ENCODE measurements around the gene WDR12. TPM values are rescaled to one million over a fixed set of nuclear protein-coding genes. Genes with fewer than 3 reads are reported as not detected.

The WDR12 gene
- total and polyA plus RNA-seq, 2 of the 13 experiments (the other 11 are each of a cell fraction or from before 2014, with no cell fraction given): 94.4 to 216 TPM

- TF ChIP-seq E2F5 (CRISPR knock-in tag; conservative IDR thresholded peaks at IDR 0.05): peak; percentile 94
- TF ChIP-seq ZNF142 (CRISPR knock-in tag; IDR thresholded peaks at IDR 0.05): peak; percentile 66; the same call in 1 of the 2 replicates
- TF ChIP-seq ZNF180 (CRISPR knock-in tag; IDR thresholded peaks at IDR 0.05; ENCODE audit: borderline replicate concordance, low read depth): no peak
- TF ChIP-seq PRPF4 (IDR thresholded peaks at IDR 0.05; ENCODE audit: low read depth, low read length, poor library complexity, severe bottlenecking): no peak
- peak; percentile 66; the same call in 1 of the 2 replicates for TF ChIP-seq BATF2 (CRISPR knock-in tag; IDR thresholded peaks at IDR 0.05)
- TF ChIP-seq NR2F1 (CRISPR knock-in tag; IDR thresholded peaks at IDR 0.05): no peak
- no peak for TF ChIP-seq PHF5A (CRISPR knock-in tag; IDR thresholded peaks at IDR 0.05; ENCODE audit: low read depth, unreplicated experiment)
- TF ChIP-seq HINFP (CRISPR knock-in tag; IDR thresholded peaks at IDR 0.05; ENCODE audit: low read depth): 0 out of 2 replicates have a peak, but pooled peaks have one; percentile 43
- peak; percentile 89 for TF ChIP-seq KMT2A (CRISPR knock-in tag; IDR thresholded peaks at IDR 0.05)
- no peak for TF ChIP-seq ZNF678 (CRISPR knock-in tag; IDR thresholded peaks at IDR 0.05)
- peak; percentile 44; the same call in 1 of the 2 replicates for TF ChIP-seq CCDC6 (CRISPR knock-in tag; IDR thresholded peaks at IDR 0.05)
- TF ChIP-seq FOXM1 (CRISPR knock-in tag; IDR thresholded peaks at IDR 0.05): peak; percentile 30; the same call in 1 of the 2 replicates
- TF ChIP-seq PHF21A (CRISPR knock-in tag; IDR thresholded peaks at IDR 0.05): no peak; the same call in 1 of the 2 replicates
- TF ChIP-seq ZNF766 (CRISPR knock-in tag; IDR thresholded peaks at IDR 0.05; ENCODE audit: borderline replicate concordance): 0 out of 2 replicates have a peak, but pooled peaks have one; percentile 40
- TF ChIP-seq ZNF282 (IDR thresholded peaks at IDR 0.05; ENCODE audit: partially characterized antibody): no peak
- peak; percentile 75; the same call in 1 of the 2 replicates for TF ChIP-seq ZNF30 (CRISPR knock-in tag; IDR thresholded peaks at IDR 0.05)
- no peak for TF ChIP-seq ZNF619 (CRISPR knock-in tag; IDR thresholded peaks at IDR 0.05)
- peak; percentile 96 for TF ChIP-seq TFDP2 (CRISPR knock-in tag; IDR thresholded peaks at IDR 0.05)
Observed at GRCh38 chr2:202871300-202872141, 40.0 kb downstream of the WDR12 start, which contains the start of gene ICA1L (continued).
